Measurements from ENCODE around the gene ASCC1. TPM values are rescaled to one million over a fixed set of nuclear protein-coding genes. Genes with fewer than 3 reads are reported as not detected.

Gene ASCC1
- total RNA-seq, 1 donor, result 49.2 TPM

GRCh38 chr10:72048450-72049124 lies 167.5 kb downstream of the ASCC1 start:
- DNase-seq (ENCODE audit: low read depth), result peak; percentile 95
- TF ChIP-seq CTCF (IDR thresholded peaks at IDR 0.05; ENCODE audit: insufficient read depth, low read length), result peak; percentile 98

More at GRCh38 chr10:72048450-72049124, 167.5 kb downstream of the ASCC1 start:
- no peak overlapping the region for H3K4me3 ChIP-seq (ENCODE audit: low read depth, low read length)

Small RNA genes lying within 50 kb of the gene (small RNA-seq; reads per million reads assigned to genes)
- not detected for gene RF00019
- not detected for gene RF00340

Other genes starting within 250 kb of the ASCC1 start
- gene SPOCK2, start 127.7 kb downstream of the ASCC1 start, total RNA-seq (ENCODE audit: low replicate concordance), result 0.36 and 0.98 TPM in 2 replicates
- 16.4 and 61.7 TPM in 2 replicates for gene ANAPC16, start 264 bp downstream of the ASCC1 start, total RNA-seq (ENCODE audit: low replicate concordance)
- 52.4 and 166 TPM in 2 replicates for gene DDIT4, start 57.6 kb upstream of the ASCC1 start, total RNA-seq (ENCODE audit: low replicate concordance)
- gene DNAJB12, start 138.6 kb upstream of the ASCC1 start, total RNA-seq (ENCODE audit: low replicate concordance), result 17.7 and 24.5 TPM in 2 replicates